Glomerular endothelial cell (primary cell): Measurements from ENCODE around the gene WHRN. TPM values are rescaled to one million over a fixed set of nuclear protein-coding genes. Genes with fewer than 3 reads are reported as not detected.

ENCODE experiments used
- DNase-seq: peaks from one replicate; pipeline ENCODE4 v3.0.0-alpha.2; 2011; ENCODE audit warnings: low read depth, low spot score; ENCODE audit errors: extremely low read depth
- total RNA-seq: library from RNA; depleted of rRNA; stranded (reverse); fragments of >200 nt; gene quantifications from 2 replicates; pipeline ENCODE4 v1.2.3, GENCODE V29; 2015

The WHRN gene
- total RNA-seq, 1 donor from 2014 or later: 1.9 TPM

DNA sequence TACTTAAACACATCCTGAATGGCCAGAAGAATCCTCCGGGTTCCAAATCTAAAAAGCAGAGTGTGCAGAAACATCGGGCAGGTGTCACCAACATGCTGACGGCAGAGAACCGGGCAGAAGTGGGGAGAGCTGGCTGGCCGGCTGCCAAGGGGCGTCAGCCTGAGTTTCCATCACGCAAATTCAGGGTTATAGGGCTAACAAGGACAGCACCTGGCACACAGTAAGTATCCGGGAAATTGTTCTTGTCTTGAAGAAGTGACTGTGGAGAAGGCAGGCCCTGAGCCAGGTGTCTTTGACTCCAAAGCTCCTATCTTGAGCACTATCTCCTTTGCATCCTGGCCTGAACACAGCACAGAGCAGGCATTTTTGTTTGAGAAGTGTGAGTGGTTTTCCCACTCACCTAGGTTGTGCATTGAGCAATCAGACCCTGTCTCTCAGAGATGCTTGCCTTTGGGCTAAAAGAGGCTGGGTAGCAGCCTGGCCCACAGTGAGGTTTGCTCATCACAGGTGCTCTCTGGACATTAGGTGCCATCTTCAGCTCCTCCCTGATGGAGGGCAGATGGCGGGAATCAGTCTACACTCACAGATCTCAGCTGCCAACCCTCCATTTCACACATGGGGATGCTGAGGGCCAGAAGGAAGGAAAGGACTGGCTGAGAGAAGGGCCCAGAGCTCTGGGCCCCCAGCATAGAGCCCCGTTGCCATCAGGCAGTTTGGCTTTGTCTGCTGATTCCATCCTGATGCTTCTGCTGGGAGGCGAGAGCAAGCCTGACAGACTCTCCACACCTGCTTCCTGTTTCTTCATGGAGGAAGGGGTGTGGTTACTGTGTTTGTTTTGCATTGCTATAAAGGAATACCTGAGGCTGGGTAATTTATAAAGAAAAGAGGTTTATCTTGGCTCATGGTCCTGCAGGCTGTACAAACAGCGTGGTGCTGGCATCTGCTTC is 52.8 kb downstream of the WHRN start:
- no peak for DNase-seq

DNA sequence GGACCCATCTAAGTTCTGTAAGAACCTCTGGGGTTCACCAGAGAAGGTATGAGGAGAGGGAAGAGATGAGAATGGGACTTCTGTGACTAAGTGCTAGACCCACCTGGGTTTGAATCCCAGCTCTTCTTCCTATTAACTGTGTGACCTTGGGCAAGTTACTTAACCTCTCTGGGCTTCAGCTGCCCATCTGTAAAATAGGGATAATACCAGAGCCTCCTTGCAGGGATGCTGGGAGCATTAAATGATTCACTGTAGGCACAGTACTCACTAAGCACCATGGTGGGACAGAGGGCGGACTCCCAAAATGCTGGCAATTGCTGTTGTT is 53.6 kb downstream of the WHRN start:
- no peak for DNase-seq

DNA sequence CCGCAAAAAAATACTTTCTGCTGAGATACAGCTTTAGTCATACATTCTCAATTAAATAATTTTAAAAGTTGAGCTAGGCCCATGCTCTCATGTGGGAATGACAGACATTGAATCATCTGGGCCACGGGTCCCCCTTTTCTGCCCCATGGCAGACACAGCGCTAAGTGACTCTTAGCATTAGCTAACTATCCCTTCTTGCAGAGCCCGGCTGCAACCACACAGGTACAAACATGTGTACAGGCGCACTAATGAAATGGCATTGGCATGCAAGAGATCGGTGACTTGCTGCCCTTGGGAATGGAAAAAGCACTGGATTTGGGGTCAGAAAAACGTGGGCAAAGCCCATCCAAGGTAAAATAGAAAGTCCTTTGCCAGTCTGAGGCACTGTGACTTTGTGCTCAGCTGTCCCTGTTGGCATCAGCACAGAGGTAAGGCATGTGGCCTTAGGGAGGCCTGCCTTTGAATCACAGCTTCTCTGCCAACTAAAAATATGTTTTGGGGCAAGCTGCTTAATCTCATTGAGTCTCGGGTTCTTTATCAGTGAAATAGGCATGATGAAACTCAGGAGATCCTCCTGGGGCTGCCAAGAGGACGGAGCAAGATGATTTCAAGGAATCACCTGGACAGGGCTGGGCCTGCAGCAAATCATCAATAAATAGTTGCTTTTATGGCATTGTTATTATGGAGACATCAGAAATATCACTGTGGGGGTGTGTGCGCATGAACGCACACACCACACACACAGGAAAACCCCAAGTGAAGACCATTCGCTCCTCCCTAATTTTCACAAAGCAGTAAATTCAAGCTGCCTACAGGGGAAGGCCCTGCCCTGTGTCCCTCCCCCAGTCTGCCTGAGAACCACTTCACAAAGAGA is 54.2 kb downstream of the WHRN start:
- no peak for DNase-seq

DNA sequence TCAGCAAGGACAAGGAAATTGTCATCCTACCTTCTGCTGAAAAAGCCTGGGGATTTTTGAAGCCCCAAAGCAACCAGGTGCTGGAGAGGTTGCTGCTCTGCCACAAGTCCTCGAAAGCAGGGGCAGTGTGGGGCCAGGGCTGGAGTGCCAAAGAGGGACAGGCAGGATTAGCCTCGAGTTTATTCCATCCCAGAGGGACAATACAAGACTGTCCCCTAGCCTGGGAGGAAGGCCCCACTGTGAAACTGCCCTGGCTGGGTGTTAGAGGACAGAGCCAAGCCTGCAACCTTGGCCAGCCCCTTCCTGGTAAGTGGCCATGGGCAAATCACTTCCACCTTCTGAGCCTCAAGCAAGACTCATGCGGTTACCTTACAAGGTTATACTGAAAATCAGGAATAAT is 55.1 kb downstream of the WHRN start:
- no peak for DNase-seq

DNA sequence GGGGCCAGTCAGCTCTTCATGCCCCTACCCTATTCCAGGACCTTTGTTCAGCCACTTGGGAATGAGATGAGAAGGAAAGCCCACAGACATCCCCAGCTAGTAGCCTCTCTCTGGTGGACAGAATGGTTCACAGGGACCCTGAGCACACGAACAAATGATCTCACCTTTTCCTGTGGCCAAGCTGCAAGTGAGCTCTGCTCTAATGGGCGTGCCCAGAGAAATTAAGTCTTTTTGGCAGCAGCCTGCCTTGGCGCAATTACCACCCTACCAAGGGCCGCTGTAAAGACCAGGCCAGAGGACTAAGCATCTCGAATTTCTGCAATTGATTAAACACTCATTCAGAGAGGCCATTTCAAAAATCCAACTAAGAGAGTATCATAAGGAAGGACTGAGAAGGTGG is 56.0 kb downstream of the WHRN start:
- no peak for DNase-seq

DNA sequence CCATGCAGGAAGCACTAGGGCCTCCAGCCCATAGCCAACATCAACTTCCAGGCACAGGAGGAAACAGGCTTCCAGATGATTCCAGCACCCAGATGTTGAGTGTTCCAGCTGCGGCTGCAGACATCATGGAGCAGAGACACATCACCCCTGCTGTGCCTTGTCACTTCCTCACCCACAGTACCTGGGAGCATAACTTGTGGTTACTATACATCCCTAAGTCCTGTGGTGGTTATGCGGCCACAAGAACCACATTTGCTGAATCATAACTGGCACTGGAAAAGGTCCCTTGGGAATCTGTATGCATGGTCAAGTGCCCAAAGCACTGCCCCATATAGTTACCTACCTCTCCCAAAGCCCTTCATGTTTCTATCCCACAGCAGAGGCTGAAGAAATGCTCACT is 56.6 kb downstream of the WHRN start:
- DNase-seq: no peak

DNA sequence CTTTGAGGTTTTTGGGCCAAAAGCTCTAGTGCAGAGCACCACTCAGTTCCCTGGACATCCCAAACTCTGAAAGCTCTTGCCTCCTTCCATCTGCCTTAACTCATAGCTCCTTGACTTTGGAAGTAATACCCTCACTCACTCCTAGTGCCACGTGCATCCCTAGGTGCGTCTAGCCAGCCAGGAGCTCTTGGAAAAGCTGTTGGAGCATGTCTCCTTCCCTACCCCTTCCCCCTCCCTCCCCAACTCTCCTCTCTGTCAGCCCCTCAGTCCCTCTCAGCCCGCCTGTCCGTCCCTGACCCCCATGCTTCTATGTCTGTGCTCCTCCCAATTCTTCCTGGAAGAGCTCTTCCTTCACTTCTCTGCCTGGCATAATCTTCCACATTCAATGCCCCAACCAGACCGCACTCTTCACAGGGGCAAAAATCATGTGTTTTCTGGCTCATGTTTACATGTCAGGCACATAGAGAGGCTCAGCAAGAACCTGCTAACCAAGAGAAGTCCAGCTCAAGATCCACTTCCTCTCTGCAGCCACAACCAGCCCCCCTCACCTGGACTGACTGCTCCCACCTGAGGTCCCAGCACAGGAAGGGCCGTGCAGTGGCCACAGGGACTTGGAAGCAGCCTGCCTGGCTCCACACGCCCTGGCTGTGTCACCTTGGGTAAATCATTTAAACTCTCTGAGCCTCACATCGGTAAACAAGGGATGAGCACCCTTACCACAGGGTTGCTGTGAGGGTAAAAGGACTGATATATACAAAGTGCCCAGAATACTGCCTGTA is 58.4 kb downstream of the WHRN start:
- DNase-seq: no peak

DNA sequence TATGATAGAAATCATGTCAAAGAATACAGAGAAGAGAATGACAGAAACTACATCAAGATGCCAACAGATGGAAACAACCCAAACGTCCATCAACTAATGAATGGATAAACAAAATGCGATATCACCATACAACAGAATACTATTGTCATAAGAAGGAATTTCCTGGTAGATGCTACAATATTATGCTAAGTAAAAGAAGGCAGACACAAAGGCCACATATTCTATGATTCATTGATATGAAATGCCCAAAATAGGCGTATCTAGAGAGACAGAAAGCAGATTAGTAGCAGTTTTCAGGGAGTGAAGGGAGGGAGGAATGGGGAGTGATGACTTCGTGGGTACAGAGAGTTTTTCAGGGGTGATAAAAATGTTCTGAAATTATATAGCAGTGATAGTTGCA is 59.2 kb downstream of the WHRN start:
- no peak for DNase-seq

DNA sequence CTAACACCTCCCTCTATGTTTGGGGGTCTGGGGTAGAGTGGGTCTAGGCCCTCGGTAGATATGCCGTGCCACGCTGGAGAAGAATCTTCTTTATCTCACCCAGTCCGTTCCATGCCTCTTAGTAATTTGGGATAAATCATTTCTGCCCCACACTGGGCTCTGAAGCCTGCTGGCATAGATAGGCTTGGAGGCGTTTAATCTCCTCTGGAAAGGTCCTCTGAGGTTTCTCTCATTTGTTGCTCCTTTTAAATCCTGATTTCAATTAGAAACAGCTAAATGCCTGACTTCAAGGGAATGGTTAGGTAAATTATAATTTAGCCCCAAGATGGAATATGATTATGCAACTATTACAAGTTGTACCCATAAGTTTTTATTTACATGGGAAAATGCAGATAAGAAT is 59.7 kb downstream of the WHRN start:
- no peak for DNase-seq

DNA sequence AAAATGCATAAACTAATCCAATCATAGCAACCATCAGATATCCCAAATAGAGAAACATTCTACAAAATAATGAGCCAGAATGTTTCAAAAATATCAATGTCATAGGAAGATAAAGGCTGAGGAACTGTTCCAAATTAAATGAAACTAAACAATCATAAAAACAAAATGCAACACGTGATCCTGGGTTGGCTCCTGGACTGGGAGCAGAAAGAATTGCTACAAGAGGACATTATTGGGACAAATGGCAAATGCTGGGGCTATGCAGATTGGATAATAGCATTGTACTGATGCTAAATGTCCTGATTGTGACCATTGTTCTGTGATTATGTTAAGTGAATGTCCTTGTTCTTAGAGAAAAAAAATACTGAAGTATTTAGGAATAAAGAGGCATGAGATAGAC is 63.3 kb downstream of the WHRN start:
- no peak for DNase-seq

DNA sequence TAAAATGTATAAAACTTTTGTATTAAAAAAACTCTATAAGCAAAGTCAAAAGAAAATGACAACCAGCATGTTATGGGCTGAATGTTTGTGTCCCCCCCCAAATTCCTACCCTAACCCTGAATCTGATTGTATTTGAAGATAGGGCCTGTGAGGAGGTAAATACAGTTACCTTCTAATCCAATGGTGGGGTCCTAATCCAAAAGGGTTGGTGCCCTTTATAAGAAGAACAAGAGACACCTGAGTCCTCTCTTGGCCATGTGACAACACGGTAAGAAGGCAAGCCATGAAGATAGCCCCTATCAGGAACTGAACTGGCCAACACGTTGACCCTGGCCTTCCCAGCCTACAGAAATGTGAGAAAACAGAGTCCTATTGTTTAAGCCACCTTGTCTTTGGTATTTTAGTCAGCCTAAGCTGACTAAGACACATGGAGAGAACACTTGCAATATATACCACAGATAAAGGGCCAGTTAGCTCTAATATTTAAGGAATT is 67.8 kb downstream of the WHRN start:
- no peak for DNase-seq

DNA sequence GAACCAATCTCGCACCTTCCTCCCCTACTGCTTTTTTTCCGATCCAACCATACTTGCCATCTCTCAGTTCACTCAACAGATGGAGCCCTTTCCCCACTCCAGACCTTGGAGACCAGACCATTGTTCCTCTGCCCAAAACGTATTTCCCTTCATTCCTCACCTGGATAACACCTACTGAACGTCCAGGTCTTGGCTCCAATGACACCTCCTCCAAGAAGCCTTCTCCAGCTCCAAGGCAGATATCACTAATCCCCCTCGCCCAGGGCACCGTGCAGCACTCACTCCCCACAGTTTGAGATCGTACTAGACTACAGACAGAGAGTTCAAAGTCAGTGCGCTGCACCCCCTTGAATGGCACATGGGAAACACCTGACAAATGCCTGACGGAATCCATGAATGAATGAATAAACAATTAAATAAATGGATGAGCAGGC is 70.4 kb downstream of the WHRN start:
- DNase-seq: peak; percentile 7

DNA sequence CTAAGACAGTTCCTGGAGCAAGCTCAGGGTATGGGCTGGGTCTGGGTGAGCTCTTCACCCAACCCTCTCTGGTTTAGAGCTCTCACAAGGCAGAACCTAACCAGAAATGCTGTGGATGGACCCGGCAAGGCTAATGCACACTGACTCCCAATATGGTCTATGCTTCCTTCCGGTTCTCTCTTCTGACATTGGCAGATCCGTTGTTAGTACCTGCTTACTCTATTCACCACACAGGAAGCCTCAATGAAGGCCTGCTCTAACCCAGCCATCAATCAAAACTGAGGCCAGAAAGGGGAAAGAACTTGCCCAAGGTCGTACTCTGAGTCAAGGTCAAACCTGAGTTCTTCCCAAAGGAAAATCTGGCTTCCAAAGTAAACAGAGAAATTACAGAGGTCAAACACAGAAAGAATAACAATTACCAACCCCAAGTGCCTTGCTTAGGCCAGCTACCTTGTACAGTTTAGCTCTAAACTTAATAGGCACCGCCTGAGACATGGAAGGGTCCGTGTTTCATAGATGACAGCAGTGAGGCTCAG is 71.5 kb downstream of the WHRN start:
- DNase-seq: no peak

DNA sequence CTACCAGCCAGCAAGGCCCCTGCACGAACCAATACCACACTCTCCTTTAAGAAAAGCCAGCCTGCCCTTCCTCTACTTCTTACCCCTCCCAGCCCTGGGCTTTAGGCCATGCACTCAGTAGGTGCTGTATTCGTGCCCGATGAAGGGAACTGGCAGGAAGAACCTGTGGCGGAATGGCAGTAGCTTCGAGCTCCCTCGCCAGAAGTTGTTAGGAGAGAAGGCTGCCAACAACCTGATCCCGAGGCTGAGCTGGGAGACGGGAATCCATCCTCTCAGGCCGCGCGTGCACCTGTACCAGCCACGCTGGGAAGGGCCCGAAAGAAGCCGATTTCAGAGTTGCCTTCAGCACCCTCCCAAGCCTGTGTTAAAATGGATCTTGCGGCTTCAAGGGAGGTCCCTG is 72.2 kb downstream of the WHRN start:
- no peak for DNase-seq

DNA sequence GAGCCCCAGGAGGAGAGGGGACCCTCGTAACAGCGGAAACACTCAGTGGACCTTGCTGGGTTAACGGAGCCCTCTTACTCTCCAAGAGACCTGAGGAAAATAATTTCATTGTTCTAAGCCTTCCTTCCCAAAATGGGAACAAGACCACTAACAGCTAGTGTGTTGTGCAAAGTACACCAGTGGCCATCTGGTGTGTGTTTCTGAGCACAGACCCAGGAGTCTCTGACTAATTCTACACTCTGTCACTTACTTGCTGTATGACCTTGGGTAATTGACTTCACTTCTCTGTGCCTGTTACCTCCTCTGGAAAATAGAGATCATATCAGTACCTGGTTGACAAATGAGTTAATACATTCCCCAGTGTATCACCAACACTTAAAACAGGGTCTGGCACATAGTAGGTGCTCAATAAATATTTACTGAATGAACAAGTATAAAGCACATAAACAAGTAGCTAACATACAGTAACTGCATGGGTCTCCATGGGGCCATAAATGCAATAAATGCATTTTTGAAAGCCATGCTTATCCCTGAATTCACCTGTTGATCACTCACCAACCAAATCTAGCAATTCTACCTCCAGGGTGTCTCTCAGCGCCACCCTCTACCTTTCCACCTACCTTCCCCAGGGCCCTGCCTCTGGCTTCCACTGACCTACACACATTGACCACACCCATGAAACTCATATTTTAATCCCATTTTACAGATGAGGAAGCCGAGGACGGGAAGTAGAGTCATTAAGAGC is 72.8 kb downstream of the WHRN start:
- no peak for DNase-seq

DNA sequence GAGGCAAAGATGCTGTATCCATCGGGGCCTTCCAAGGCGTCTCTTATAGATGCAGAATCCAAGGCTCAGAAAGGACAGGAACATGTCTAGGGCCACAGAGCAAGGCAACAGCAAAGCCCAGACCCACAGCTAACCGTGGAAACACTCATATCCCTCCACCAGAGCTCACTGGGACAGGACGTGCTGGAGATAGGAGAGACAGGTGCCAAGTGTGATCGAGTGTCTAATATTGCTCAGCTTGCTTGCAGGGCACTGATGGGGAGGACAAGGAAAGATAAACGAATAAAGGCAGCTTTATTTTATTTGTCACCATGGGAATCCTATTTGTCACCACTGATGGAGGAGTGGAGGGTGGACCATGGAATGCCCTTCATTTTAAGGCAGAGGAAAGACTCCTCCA is 73.5 kb downstream of the WHRN start:
- no peak for DNase-seq

DNA sequence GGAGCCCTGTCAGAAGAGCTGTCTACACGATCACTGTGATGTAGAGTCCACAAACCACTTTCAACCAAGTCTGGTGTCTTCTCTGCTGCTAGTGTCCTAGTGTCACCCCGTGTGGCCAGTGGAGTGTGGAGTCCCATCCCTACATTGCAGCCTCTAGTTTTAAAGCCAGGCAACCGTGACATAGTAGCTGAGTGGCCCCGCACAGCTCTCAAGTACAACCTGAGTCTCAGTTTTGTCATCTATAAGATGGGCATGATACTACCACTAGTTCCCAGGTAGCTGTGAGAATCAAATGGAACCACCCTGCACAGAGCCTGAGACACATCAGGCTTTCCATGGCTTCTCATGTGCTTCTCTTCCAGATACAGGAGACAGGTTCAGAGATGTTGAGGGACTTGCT is 74.3 kb downstream of the WHRN start:
- no peak for DNase-seq

DNA sequence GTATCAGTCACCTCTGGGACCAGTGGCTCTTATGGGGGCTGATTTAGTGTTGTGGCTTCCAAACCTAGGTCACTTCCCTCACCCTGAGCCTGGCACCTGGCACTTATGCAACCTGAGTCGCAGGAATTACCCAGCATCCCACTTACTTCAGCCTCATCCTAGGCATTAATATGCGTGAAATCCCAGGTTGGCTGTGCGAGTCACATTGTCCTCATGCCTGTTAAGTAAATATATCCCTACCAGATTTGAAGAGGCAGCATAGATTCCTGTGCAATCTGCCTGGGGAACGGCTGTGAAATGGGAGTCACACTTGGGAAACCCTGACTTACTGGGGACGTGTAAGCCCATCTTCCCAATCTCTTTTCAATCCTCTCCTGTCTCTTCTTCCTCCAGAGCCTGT is 74.8 kb downstream of the WHRN start:
- DNase-seq: no peak

DNA sequence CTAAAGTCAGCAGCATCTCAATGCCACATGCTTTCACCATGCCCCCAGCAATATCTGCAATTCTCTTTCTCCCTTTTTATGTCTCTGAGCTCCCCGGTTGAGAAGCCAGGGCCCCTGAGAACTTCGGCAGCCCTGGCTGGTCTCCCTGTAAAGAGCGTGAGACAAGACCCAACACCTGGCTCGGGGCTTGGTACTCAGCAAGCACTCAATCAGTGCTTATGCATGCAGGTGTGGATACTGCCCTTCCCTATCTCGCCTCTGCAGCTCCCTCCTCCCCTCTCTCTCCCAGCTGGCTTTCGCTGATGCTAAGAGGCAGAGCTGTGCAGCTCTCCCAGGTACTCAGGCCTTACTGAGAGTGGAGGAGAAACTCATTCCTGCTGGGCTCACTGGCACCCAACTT is 75.8 kb downstream of the WHRN start:
- no peak for DNase-seq

DNA sequence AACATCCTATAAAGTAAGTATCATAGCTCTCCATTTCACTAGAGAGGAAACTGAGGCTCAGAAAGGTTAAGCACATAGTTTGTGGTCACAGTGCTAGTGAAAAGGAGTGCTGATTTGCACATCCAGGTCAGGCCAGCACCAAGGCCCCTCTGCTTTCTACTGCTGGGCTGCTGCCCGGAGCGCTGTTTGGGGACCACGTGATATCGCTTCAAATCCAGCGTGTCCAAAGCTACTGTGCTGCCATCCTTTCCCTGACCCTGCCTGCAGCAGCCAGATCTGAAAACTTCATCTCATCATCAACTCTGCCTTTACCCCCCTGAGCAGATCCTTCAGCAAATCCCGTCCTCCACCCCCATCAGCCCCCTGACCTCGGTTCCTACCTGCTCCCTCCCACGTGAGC is 76.8 kb downstream of the WHRN start:
- DNase-seq: no peak
